Loucy (cell line): Measurements from ENCODE around the gene OPTN.

Source experiments
- CTCF ChIP-seq: fragments of 200-600 bp; sonication (generic); conservative IDR thresholded peaks from 2 replicates; pipeline ENCODE4 v1.5.1; 2014; ENCODE audit warnings: mild to moderate bottlenecking, antibody characterized with exemption, low read length
- EZH2phosphoT487 ChIP-seq: fragments of 200-600 bp; IDR thresholded peaks from 2 replicates; pipeline ENCODE4 v1.6.1; 2018; ENCODE audit warnings: antibody characterized with exemption, mild to moderate bottlenecking, moderate library complexity, borderline replicate concordance

GRCh38 chr10:13139150-13139549 lies 39.2 kb downstream of the OPTN start:
- TF ChIP-seq CTCF, result no peak
- no peak for TF ChIP-seq EZH2phosphoT487
